Progenitor cell of endocrine pancreas (in vitro differentiated cells): ENCODE data around the gene PARD6B. TPM values are rescaled to one million over a fixed set of nuclear protein-coding genes. Genes with fewer than 3 reads are reported as not detected.
"Not testable (repeated sequence)": the region's sequence is repeated elsewhere in the genome, so short reads cannot be mapped to it uniquely, and the experiment has no call there.

ENCODE experiments used
- DNase-seq: peaks from one replicate; pipeline ENCODE4 v3.0.0; 2021; ENCODE audit warnings: low spot score; ENCODE audit not compliant: unreplicated experiment
- H3K27ac Mint-ChIP-seq: 2 replicates; pipeline ENCODE4 v1.8.0; 2021; ENCODE audit warnings: mild to moderate bottlenecking, moderate library complexity, mixed read lengths
- H3K27me3 Mint-ChIP-seq: 2 replicates; pipeline ENCODE4 v1.8.0; 2021; ENCODE audit warnings: mixed read lengths
- H3K36me3 Mint-ChIP-seq: 2 replicates; pipeline ENCODE4 v1.8.0; 2022; ENCODE audit warnings: mixed read lengths; ENCODE audit not compliant: insufficient read depth
- H3K4me1 Mint-ChIP-seq: 2 replicates; pipeline ENCODE4 v1.8.0; 2021; ENCODE audit warnings: low read depth, mixed read lengths
- H3K4me3 Mint-ChIP-seq: 2 replicates; pipeline ENCODE4 v1.8.0; 2021; ENCODE audit warnings: low read depth, mild to moderate bottlenecking, moderate library complexity, mixed read lengths
- H3K9me3 Mint-ChIP-seq: 2 replicates; pipeline ENCODE4 v1.8.0; 2021; ENCODE audit warnings: low read depth, mixed read lengths
- CTCF ChIP-seq: fragments of 200-600 bp; sonication (generic); IDR thresholded peaks from one replicate; pipeline ENCODE4 v1.5.0; 2021; ENCODE audit warnings: antibody characterized with exemption, mild to moderate bottlenecking; ENCODE audit not compliant: unreplicated experiment
- total RNA-seq: library from RNA; stranded (reverse); gene quantifications from 2 replicates; pipeline ENCODE4 v1.2.1, GENCODE V29; 2021

Gene PARD6B
- total RNA-seq, 1 donor from 2014 or later = 29.7 TPM

GRCh38 chr20:50758992-50759391, 27.6 kb downstream of the PARD6B start:
- Mint-ChIP-seq H3K9me3 (no peaks in the 10 kb centered on the region), H3K27ac (no peak overlapping the region), H3K4me1 (peaks cover 22% of the 10 kb centered on the region), H3K4me3 (no peak overlapping the region), H3K36me3 (no peaks in the 10 kb centered on the region), H3K27me3 (no peaks in the 10 kb centered on the region)
- TF ChIP-seq CTCF = no peak
- DNase-seq = no peak

GRCh38 chr20:50759678-50760077, 28.3 kb downstream of the PARD6B start:
- H3K27me3 Mint-ChIP-seq = no peaks in the 10 kb centered on the region
- H3K27ac Mint-ChIP-seq = peak overlapping the region; percentile 41
- H3K4me3 Mint-ChIP-seq = no peak overlapping the region
- H3K4me1 Mint-ChIP-seq = peaks cover 25% of the 10 kb centered on the region
- H3K9me3 Mint-ChIP-seq = no peaks in the 10 kb centered on the region
- H3K36me3 Mint-ChIP-seq = no peaks in the 10 kb centered on the region
- no peak for DNase-seq
- no peak for TF ChIP-seq CTCF

- no peaks in the 10 kb centered on the region for H3K27me3 Mint-ChIP-seq
- no peak for DNase-seq
- H3K27ac Mint-ChIP-seq = peak overlapping the region; percentile 99
- H3K36me3 Mint-ChIP-seq = no peaks in the 10 kb centered on the region
- peaks cover 29% of the 10 kb centered on the region for H3K4me1 Mint-ChIP-seq
- peak overlapping the region; percentile 57 for H3K4me3 Mint-ChIP-seq
- no peak for TF ChIP-seq CTCF
- no peaks in the 10 kb centered on the region for H3K9me3 Mint-ChIP-seq
Observed at GRCh38 chr20:50762045-50762422, 30.7 kb downstream of the PARD6B start.

- TF ChIP-seq CTCF = no peak
- H3K27ac Mint-ChIP-seq = peak overlapping the region; percentile 99
Observed at GRCh38 chr20:50762435-50763220, 31.2 kb downstream of the PARD6B start.

GRCh38 chr20:50763550-50764458, 32.4 kb downstream of the PARD6B start:
- not testable (repeated sequence) for DNase-seq, H3K27me3 Mint-ChIP-seq, H3K36me3 Mint-ChIP-seq, H3K9me3 Mint-ChIP-seq, H3K4me3 Mint-ChIP-seq
- Mint-ChIP-seq H3K27ac (peak overlapping the region; percentile 95), H3K4me1 (peaks cover 37% of the 10 kb centered on the region)

More at GRCh38 chr20:50762435-50763220, 31.2 kb downstream of the PARD6B start:
- Mint-ChIP-seq H3K27me3 (no peaks in the 10 kb centered on the region), H3K4me1 (peaks cover 34% of the 10 kb centered on the region), H3K4me3 (peak overlapping the region; percentile 57), H3K36me3 (no peaks in the 10 kb centered on the region), H3K9me3 (no peaks in the 10 kb centered on the region)
- no peak for DNase-seq

GRCh38 chr20:50765251-50765650, 33.9 kb downstream of the PARD6B start:
- H3K9me3 Mint-ChIP-seq, H3K36me3 Mint-ChIP-seq, H3K4me3 Mint-ChIP-seq, H3K27ac Mint-ChIP-seq, H3K27me3 Mint-ChIP-seq, DNase-seq: not testable (repeated sequence)
- H3K4me1 Mint-ChIP-seq = peaks cover 37% of the 10 kb centered on the region
